Ramos (cell line): Measurements from ENCODE around the gene SNTA1.
"Not testable (repeated sequence)": the region's sequence is repeated elsewhere in the genome, so short reads cannot be mapped to it uniquely, and the experiment has no call there.

ENCODE experiments used
- in situ Hi-C: fragments of 300-500 bp; cut with MboI; formaldehyde crosslinking; loops from one replicate; pipeline ENCODE4 v1.14.3; 2022; ENCODE audit warnings: low sequenced_read_pairs; ENCODE audit not compliant: unreplicated experiment

Gene SNTA1

DNA sequence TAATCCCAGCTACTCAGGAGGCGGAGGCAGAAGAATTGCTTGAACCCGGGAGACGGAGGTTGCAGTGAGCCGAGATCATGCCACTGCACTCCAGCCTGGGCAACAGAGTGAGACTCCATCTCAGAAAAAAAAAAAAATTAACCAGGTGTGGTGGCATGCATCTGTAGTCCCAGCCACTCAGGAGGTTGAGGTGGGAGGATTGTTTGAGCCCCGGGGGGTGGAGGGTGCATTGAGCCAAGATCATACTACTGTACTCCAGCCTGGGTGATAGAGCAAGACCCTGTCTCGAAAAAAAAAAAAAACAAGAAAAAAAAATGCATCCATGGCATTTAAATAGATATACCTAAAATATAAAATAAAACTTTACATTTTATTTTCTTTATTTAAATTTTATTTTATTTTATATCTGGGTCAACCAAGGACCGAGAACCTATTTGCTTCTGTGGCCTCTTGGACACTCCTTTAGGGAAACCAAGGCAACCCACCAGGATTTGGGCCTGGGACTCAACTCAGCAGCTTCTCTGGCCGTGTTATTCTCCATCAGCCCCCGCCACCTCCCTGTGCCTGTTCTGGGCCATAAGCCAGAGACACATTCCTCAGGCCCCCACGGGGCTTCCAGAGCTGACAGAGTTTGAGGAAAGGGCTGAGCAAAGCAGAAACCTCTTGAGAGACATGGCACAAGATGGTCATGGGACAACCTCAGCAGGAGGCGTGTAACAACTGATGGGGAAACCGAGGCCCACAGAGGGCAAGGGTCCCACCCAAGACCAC, 6.2 kb downstream of the SNTA1 start:
- in situ Hi-C loops = no loop called here

DNA sequence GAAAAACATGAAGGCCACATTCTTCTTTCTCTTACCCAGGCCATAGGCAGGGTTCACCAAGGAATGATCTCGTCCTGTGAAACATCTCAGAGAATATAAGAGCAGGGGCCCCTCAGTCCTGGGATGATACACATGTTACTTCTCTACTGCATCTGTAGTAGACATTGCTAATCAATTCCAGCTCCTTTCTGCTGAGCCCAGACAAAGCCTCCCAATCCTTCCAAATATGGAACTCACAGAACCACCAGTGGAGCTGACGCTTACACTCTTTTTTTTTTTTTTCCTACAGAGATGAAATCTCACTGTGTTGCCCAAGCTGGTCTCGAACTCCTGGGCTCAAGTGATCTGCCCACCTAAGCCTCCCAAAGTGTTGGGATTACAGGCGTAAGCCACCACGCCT, 9.1 kb downstream of the SNTA1 start:
- in situ Hi-C loops = no loop called here

DNA sequence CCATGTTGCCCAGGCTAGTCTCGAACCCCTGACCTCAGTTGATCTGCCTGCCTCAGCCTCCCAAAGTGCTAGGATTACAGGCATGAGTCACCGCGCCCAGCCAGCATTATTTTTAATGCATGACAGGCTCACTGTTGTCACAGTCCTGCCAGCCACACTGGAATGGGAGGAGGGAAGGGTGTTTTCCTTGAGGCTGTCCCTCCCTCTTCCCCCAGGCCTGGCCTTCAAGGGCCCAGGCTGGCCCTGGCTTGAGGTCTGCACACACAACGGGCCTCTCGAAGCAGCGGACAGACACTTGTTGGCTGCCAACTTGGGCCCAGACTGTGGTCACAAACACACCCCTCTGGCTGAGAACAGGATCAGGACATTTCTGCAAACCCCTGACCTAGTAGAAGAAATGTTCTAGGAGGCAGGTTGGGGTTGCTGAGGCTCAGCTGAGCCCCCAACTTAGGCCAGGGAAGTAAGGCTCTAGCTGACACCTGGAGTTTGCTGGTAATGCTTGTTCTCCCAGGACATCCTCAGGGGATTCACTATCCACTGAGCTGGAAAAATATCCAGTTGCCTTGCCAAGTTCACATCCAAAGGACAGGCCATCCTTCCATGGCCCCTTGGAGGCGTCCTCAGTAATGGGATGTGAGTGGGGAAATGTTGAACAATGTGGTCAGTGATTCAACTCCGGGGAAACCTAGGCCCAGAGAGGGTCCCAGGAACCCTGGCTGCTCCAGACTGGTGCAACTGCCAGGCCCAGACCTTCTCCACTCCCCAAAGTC, 9.9 kb downstream of the SNTA1 start:
- in situ Hi-C loops = no loop called here

DNA sequence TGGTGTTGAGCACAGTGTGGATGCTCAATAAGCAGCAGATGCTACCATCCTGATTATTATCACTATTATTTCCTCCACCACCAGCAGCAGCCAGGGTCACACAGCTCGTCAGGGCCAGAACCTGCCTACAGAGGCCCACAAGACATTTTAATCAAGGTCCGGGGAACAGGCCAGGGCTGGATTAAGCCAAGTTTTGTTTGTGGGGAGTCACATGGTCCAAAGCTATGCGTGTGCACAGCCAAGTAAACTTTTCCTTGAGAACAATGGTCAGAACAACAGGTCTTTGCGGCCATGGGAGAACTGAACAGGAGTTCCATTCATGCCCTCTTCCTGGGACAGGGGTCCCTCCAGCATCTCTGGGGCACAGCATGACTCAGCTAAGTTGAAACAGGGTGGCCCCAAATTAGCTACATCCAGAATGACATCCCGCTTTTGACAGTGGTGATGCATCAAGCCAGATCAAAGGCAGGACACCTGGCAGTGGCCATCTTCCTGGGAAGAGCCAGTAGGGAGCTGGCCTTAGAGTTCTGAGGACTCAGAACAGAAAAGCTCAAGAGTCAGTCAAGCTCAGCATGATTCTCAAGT, 11.7 kb downstream of the SNTA1 start:
- in situ Hi-C loops = no loop called here

DNA sequence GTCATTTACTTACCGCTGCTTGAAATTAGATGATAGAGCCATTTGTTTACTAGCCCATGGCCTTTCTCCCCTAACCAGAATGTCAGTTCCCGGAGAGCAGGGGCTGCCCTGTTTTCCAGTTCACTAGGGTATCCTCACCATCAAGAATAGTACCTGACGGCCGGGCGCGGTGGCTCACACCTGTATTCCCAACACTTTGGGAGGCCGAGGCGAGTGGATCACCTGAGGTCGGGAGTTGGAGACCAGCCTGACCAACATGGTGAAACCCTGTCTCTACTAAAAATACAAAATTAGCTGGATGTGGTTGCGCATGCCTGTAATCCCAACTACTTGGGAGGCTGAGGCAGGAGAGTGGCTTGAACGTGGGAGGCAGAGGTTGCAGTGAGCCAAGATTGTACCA, 19.7 kb downstream of the SNTA1 start:
- in situ Hi-C loops = not testable (repeated sequence)

DNA sequence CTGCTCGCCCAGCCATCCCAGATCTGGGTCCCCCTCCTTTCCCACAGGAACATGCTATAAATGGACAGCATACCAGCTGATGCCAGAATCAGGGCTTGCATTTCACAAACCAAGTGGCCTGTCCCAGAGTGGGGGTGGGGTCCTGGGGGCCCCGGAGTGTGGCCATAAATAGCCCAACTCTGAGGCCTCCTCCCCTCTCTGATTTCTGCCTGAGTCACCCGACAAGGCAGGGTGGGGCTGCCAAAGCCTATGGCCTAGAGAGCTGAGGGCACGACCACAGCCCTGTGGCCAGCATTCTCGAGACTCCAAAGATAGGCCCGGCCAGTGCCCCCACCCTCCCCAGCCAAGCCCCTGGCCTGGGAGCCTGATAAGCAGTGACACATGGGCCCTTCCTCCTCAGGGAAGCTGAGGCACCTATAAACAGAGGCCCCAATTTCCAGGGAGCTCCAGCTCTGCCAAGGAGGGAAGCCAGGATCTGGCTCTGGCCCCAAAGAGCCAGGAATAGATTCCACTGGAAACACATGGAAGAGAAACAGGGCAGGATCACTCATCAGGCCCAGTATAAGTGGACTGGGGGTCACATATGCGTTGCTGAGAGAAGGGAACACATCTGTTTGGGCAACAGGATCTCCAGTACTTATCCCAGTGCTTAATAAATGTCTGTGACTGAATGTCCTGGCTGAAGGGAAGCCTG, 20.3 kb downstream of the SNTA1 start:
- in situ Hi-C loops = no loop called here

DNA sequence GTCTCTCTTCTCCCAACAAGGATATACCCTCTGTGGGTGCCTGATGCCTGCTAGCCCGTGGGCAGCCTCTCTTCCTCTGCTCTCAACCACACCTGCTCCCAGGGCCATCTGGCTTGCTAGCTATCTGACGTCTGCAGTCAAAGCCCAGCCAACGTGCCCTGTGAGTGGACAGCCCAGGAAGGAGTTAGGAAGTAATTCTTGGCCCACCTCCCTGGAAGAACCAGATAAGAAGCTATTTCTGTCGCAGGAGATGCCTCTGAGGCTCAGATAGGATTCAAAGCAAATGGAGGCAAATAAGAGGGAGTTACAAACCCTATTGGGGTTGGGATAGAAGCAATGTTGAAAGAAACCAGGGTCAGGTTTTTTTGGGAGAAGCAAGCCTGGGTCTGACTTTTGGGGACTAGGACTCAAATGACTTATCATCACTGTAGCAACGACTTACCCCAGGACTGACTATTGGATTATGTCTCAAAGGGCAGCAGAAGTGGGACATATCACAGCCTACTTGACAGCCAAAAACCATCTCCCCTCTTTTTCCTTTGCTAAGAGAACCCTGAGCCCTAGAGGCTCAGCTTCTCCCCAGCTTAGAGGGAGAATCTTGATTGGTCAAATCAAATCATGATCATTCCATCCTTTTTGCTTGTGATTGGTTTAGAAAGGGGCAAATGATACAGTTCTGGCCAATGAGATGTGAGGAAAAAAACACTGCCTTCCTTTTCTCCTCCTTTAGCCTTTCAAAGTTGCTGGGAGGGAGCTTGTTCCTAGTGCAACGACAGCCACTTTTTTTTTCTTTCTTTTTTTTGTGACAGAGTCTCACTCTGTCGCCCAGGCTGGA, 24.2 kb downstream of the SNTA1 start:
- in situ Hi-C loops = no loop called here

DNA sequence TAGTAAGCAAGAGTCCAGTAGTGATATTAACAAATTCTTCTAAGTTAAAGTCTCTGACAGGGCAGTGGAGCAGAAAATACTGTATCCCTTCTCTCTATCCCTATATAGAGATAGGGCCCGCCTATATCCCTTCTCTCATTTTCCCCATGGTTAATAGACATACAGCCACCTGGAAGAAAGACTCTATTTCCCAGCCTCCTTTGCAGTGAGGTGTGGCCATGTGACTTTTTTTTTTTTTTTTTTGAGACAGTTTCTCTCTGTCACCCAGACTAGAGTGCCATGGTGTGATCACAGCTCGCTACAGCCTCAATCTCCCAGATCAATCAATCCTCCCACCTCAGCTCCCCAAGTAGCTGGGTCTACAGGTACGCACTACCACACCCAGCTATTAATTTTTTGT, 25.5 kb downstream of the SNTA1 start:
- in situ Hi-C loops = no loop called here

DNA sequence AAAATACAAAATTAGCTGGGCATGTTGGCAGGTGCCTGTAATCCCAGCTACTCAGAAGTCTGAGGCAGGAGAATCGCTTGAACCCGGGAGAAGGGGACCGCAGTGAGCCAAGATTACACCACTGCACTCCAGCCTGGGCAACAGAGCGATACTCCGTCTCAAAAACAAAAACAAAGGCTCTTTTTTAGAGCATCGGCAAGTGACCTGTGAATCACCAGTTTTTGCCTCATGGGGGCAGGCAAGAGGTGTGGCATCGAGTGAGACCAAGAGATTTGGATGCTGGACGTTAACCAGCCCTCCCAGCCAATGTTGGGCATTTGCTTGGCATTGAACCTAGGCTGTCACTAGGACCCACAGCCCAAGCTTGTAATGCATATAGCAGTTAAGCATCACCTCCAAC, 27.6 kb downstream of the SNTA1 start:
- in situ Hi-C loops = no loop called here

DNA sequence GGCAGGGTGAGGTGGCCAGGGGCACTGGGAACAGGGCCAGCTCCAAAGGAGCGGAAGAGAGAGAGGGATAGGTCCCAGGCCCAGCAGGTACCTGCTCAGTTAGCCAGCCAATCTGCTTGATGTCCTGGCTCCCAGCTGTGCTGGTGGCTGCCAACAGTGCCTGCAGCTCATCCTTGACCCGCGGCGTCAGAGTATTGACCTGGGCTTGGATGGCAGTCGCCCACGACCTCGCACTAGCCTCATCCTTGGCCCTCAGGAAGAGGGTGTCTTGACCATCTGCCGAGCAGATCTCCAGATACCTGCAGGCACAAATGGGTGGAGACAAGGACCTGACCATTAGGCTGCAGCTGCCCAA, 31.1 kb downstream of the SNTA1 start:
- in situ Hi-C loops = no loop called here

DNA sequence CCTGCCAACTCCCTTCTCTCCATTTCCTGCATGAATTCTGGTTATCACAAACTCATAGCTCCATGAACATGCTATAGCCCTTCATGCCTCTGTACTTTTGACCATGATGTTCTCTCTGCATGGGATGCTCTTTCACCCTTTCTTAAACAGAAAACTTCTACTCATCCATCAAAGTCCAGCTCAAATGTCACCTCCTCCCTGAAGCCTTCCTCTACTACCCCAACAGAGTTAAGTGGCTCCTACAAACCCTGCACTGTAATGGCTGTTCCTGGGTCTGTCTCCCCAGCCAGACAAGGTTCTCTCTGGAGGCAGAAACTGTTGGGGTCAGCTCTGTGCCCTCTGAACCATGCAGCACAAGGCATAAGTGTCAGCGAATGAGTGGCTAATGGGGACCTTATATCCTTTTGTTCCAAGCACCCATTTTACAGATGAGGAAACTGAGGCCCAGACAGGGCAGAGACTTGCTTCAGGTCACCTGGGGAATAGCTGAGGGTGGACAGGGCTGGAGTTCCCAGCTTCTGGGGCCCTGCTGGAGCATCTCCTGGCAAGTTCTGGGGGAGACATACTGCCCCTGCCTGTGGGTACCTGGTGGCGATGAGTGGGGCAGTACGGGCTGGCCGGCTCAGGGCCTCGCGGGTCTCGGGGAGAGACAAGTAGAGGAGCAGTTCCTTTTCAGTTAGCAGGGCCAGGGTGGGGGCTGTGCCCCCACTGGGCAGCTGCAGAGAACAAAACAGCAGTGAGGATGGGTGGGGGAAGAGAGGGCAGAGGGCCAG, 31.7 kb downstream of the SNTA1 start:
- in situ Hi-C loops = no loop called here

DNA sequence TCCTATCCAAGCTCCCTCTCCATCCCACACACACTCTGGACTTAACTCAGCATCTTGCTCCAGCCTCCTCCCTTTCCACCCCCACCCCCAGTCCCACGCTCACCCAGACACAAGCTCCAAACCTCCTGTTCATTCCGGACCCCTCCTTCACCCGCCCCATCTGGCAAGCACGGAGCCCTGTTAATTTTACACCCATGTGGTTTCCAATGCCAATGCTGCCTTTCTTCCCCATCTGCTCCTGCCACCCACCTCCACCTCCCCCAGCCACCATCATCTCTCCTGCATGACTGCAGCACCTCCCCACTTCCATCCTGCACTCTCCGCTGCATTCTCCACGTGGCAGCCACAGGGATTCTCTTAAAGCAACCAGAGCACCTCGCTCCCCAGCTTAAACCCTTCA, 32.3 kb downstream of the SNTA1 start:
- in situ Hi-C loops = no loop called here

DNA sequence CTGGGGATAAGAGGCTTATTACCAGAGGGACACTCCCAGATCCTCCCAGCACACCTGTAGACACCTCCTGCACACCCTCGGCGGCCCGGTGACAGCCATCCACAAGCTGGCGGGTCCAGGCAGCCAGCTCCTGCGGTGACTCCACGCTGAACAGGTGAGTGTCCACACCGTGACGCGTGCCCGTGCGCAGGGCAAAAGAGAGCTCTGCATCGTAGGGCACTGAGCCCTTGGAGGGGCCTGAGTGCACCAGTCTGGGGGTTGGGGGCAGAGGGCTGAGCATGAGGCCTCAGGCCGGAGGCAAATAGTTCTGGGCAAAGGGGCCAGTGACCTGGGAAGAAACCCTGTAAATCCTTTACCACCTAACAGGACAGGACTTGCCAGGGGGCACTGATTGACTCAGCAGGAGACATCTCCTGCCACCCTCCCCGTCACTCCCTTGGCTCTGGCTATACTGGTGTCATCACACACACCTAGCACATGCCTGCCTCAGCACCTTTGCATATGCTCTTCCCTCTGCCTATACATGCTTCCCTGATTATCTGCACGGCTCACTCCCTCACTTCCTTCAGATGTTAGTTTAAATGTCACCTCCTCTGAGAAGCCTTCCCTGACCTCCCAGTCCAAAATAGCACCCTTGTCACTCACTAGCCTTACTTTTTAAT, 33.4 kb downstream of the SNTA1 start:
- in situ Hi-C loops = no loop called here

DNA sequence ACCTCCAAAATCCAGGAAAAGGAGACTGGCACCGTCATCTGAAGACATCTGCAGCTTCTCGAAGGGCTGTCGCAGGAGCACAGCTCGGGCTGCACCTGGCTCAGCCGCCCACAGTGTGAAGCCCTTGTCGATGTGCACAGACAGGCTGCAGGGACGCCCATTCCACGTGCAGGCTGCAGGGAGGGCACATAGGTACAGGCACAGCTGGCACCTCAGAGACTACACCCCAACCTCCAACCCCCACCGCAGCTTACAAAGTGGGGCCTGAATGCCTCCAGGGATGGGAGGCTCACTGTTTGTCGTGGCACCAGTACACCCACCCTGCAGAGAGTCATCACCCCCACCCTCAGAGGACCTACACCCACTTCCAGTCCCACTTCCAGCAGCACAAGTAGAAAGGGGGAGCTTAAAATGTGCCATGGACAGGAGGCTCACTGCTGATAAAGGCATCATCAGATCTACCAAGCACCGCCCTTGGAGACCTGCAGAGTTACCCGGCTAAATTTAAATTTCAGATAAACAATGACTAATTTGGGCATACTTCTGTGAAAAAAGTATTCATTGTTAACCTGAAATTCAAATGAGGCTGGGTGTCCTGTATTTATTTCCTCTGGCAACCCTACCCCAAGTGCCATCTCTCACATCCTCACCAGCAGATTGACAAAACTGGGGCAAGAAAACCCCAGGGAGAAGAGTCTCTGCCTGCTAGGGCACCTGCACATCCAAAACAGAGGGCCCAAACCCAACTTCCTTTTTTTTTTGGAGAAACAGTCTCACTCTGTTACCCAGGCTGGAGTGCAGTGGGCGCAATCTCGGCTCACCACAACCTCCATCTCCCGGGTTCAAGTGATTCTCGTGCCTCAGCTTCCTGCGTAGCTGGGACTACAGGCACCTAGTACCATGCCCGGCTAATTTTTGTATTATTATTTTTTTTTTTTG, 34.6 kb downstream of the SNTA1 start:
- in situ Hi-C loops = no loop called here

DNA sequence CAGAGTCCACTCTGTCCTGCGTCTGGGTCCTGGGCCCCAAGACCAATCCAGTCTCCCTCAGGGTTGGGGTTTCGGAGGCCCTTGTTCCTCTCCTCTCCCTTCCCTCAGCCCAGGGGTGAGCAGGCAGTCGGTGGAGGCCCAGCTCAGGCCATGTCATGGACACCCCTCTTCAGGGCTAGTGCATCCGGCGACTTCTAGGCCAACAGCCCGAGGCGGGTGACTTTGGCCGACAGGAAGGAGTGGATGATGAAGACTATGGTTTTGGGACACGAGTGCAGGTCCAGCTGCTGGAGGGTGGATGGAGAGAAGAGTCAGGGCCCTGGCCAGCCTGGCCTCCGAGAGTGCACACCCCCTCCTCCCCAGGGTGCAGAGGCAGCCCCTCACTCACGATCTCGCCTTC, 35.2 kb downstream of the SNTA1 start:
- in situ Hi-C loops = no loop called here

DNA sequence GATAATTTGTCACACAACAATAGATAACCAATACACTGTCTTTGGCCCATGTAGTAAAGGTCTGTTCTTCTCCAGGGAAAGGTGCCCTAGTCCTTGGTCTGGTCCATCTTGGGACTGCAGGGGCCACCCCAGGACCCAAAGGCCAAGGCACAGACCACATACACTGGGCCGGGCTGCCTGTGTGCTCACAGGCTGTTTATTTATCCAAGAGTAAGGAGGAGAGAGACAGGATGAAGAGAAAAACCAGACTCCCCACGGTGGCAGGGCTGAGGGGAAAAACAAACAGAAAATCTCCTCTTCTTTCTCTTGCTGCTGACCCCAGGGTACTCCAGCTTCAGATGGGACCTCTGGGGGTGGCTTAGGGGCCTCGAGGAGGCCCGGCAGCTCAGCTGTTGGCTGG, 35.8 kb downstream of the SNTA1 start:
- in situ Hi-C loops = no loop called here

DNA sequence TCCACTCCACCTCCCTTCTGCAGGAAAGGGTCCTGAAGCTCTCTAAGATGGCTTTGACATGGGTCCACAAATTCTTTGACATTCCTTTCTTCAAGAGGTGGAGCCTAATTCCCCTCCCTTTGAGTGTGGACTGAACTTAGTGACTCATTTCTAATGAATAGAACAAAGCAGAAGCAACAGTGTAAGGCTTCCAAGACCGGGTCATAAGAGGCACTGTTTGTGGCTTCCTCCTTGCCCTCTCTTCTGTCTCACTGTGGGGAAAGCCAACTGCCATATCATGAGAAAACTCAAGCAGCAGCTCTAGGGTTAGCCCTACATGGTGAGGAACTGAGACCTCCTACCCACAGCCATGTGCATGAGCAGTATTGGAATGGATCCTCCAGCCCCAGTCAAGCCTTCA, 36.3 kb downstream of the SNTA1 start:
- in situ Hi-C loops = no loop called here

DNA sequence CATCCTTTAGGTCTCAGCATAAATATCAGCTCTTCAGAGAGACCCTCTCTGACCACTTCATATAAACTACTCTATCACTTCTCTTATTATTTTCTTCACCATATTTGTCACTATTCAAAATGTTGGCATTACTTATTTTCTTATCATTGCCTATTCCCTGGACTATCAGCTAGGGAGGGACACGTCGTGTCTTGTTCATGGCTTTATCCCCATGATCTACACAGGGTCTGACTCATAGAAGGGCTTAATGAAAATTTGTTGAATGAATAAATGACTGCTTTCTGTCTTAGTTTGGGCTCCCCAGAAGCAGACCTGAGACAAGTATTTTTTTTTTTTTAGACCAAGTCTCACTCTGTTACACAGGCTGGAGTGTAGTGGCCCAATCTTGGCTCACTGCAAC, 39.3 kb downstream of the SNTA1 start:
- in situ Hi-C loops = no loop called here
